HG03039 (cell line): Measurements from ENCODE around the gene PNMA8C.

Experiments
- ATAC-seq: cut with Tn5 transposase; IDR thresholded peaks from one replicate; pipeline ENCODE4 v1.9.1; 2021; ENCODE audit warnings: mild to moderate bottlenecking, moderate library complexity; ENCODE audit not compliant: unreplicated experiment

The PNMA8C gene

DNA sequence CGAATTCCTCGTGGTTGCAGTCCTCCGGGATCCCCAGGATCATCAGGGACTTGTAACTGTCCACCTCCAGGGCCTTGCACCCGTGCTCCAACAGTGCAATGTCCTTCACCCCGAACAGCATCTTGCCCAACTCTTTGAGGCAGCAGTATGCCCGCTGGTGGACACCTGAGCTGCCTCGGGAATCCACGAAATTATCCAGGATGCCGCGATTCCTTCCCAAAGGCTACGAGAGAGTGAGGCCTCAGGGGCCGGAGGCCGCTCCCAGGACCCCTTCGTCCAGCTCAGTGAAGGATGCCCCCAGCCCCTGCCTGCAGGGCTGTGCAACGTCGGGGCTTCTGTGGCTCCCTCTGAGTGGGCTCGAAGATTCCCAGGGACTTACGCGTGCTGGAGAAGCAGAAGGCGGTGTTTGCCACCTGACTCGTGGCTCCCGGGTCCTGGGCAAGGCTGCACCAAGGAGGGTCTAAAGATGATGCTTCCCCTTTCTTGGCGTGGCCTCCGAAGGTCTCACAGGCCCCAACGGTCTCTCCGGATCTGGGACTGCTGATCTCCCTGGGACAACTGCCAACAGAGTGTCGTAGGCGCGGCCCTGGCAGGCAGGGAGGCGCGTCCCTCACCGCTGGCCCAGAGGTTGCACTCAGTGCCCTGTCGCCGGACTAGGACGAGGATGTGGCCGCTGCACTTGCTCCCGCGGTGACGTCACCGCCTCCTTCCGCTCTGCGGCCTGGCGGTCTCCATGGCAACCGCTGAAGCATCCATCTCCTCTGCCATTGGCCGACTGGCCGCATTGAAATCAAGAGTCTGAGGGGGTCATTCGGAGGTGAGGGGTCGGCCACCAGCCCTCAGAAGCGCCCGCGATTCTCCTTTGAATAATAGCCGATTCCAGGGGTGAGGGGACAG, at the start of gene PNMA8C:
Gene PNMA8C, minus strand, starts transcription at position 698 of the 897 bp plus-strand sequence. Its CDS starts 577 bp downstream, at position 121.
- no peak for ATAC-seq

DNA sequence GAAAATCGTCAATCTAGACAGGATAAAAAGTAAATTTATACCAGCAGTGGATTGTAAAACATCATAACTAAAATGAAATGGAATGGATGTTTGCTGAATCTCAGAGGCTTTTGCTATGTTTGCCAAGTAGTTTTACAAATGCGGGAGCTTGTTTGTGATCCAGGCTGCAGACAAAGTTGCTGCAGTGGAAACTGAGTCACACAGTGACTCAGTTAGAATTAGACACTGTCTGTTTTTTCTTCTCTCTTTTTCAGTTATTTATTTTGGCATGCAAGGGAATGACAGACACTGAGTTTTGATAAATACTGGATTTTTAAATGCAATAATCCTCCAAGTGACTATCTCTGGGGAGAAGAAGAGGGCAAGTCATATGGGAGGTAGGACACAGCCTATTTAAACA, 47.2 kb upstream of the PNMA8C start:
- no peak for ATAC-seq

- no peak for ATAC-seq
These were observed 45.5 kb upstream of the PNMA8C start for GRCh38 chr19:46474211-46474610.

DNA sequence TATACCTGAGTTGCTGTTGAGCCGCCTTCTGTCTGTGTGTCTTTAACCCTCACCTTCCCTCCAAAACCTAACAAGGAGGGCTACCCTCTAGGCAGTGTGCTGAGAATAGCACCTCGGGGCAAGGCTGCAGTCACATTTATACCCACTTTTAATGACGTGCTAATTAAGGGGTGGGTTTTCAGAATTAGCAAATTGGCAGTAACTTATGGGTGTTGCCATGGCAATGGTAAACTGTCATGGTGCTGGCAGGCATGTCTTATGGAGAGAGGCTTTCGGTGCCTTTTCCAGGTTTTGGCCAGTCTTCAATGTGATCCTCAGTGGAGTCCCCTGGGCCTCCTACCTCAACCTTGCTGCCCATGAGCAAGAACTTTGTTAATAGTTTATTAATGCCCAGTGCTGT, 43.9 kb upstream of the PNMA8C start:
- no peak for ATAC-seq

GRCh38 chr19:46471811-46472543, 43.2 kb upstream of the PNMA8C start:
- ATAC-seq = no peak

- no peak for ATAC-seq
These were observed 42.5 kb upstream of the PNMA8C start, which contains the start of gene PNMA8A for GRCh38 chr19:46471116-46471733. Gene PNMA8A, minus strand, starts transcription at chr19:46471563. Its CDS starts 528 bp downstream, at chr19:46471035.

DNA sequence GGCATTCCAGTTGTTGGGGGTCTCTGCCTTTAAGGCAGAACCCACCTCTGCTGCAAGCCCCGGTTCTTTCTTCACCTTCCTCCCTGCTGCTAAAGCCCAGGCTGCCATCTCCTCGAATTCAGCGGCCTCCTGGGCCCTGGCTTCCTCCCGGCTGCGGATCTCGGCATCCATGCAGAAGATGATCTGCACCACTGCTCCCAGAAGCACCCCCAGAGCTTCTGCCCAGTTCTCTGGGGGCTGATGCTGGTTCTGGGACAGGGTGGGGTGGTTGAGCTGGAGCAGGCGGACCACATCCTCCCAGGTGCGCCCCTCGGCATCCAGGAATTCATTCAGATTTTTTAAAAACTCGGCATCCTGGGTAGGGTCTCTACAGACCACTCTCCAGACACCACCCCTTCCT, 41.6 kb upstream of the PNMA8C start:
- ATAC-seq = no peak

DNA sequence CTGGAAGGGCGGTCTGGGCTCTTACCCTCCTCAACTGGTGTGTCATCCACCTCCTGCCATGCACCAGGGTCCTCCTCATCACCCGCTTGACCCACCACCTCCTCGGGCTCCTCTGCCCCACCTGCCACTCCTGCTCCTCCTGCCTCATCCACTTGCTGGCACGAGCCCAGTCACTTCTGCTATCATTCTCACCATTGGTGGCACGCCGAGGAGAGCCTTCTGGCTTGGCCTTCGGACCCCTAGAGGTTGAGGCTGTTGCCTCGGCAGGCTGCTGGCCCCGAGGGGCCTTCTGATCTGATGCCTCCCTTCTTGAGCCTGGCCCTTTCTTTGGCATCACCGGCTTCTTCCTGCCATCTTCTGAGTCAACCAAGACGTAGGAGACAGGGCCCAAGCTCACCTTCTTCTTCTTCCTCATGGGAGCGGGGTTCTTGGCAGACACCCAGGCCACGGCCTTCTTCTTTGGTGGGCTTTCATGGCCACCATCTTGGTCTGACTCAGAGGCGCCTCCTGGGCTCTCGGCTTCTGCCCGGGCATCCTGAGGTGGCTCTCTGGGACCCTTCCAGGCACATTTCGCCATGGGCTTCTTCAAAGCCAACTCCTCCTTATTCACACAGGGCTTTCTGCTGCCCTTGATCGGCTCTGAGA, 40.9 kb upstream of the PNMA8C start:
- ATAC-seq = no peak

- no peak for ATAC-seq
These were observed 37.9 kb upstream of the PNMA8C start for GRCh38 chr19:46466536-46467196.

DNA sequence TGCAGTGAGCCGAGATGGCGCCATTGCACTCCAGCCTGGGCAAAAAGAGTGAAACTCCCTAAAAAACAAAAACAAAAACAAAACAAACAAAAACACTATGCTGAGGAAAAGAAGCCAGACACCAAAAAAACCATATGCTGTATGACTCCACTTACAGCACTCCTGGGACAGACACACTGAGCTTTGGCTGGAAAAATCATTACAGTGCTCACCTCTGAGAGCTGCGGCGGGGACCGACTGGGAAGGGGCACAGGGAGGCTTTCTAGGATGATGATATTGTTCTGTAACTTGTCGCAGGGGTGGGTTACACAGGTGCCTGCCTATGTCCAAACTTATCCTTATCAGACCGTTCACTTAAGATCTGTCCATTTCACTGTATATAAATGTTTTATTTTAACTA, 34.8 kb upstream of the PNMA8C start:
- ATAC-seq = no peak

DNA sequence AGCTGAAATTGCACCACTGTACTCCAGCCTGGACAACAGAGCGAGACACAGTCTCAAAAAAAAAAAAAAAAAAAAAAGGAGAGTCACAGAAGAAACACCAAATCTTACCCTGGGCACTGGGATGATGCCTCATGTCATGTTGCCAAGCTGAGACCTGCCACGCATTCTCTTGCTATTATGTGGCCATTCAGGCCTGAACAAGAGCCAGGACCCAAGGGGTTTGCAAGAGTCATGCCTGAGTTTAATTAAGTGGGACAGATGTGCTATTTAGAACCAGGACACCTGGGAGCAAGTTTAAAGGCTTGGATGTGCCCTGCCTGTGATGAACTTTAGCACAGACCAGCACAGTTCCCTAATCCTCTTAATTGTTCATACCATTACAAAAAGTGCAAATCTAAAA, 32.8 kb upstream of the PNMA8C start:
- no peak for ATAC-seq

DNA sequence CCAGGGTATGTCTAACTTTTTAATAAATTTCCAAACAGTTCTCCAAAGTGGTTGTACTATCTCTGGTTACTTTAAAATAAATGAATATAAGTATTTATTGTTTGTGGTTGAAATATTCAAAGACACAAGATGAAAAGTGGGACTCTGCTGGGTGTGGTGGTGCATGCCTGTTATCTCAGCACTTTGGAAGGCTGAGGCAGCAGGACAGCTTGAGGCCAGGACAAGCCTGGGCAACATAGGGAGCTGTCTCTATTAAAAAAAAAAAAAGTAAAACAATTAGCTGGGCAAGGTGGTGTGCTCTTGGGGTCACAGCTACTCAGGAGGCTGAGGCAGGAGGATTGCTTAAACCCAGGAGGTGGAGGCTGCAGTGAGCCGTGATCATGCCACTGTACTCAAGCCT, 32.2 kb upstream of the PNMA8C start:
- ATAC-seq = no peak

DNA sequence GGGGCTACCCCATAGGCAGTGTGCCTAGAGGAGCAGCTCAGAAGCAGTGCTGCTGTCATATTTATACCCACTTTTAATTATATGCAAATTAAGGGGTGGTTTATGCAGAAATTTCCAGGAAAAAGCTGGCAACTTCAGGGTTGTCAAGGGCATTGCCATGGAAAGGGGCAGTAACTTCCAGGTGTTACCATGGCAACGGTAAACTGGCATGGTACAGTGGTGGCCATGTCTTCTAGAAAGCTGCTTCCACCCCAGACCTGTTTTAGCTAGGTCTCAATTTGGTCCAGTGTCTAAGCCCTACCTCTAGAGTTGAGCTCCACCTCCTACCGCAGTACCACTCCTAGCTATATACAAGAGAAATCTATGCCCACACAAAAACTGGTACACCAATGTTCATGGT, 31.3 kb upstream of the PNMA8C start:
- ATAC-seq = no peak

GRCh38 chr19:46456930-46457329, 28.2 kb upstream of the PNMA8C start:
- ATAC-seq = no peak

DNA sequence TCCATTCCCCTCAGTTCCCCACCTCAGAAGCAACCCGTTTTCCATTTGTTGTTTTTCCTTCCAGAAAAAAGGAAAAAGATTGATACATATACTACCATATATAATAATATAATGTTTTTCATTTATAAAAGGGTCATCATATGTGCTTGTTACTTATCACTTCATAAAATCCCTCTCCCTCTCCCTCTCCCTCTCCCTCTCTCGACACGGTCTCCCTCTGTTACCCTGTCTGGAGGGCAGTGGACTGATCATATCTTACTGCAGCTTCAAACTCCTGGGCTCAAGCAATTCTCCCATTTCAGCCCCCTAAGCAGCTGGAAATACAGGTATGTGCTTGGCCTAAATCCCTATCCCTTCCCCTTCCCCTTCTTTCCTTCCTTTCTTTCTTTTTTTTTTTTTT, 25.5 kb upstream of the PNMA8C start:
- ATAC-seq = no peak

DNA sequence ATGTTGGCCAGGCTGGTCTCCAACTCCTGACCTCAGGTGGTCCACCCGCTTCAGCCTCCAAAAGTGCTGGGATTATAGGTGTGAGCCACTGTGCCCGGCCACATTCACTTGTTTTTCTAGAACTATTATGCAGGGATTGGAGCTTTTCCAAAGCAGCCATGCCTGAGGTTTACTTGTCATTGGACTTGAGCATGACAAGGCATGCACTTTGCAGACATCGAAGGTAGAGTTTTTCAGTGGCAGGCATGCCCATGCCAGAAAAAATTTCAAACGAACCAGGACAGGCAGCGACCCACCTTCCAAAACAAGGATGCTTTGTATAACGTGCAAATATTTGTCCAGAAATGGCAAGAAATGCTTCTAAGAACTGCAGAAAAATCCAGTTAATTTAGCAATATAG, 24.9 kb upstream of the PNMA8C start:
- ATAC-seq = no peak

DNA sequence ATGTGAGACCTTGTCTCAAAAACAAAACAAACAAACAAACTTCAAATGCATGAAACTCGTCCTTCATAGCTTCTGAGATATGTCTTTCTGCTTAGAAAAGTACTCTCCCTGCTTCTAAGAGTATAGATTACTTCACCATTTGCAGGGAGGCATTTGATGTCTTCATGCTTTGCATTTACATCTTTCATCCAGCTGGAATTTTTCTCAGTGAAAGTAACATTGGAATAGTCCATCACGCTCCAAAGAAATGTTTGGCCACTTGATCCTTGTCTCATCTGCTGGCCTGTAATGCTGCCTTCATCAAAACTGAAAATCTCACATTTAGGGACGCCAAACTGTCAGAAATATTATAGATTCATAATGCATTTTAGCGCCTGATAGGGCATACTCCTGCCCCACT, 23.4 kb upstream of the PNMA8C start:
- ATAC-seq = no peak

DNA sequence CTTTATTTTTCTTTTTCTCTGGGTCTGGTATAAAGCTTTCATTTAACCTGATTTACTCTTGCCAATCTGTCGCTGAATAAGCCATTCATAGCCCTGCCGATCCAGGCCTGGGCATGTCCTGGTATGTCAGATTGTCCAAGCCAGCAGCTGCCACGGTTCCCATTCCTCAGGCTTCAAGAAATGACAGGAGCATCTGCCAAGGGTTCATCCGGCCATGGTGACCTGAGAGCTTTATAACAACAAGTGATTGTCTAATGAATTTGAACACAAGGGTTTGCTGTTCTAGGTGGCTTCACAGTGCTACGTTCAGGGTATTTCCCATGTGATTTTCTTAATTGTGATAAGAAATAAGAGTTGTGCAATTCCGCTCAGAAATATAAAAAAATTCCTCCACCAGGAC, 22.6 kb upstream of the PNMA8C start:
- ATAC-seq = no peak

DNA sequence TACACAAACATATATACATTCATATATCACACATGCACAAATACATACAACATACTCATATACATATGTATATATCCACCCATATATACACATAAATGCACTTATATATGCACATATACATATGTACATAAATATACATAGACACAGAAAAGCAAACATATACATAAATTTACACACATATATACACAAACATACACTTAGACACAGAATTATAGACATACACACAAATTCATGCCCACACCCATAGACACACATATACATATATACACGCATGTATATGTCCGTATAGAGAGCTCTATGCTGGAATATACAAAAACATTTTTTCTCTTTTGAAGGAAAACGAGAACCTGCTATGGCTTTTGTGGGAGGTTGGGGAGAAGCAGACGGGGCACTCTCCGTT, 22.0 kb upstream of the PNMA8C start:
- no peak for ATAC-seq

DNA sequence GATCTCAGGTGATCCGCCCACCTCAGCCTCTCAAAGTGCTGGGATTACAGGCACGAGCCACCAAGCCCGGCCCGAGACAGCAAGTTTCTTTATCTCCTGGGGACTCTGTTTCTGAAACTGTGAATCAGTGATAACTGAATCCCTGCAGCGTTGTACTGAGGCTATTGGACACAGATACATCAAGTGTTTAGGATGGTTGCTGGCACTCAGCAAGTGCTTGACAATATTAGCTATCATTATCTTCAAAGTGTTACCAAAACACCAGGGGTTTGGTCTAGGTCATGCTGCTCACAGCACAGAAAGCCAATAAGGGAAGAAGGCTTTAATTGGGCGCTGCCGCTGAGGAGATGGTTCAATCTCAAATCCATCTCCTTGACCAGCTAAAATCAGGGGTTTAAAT, 20.5 kb upstream of the PNMA8C start:
- no peak for ATAC-seq

GRCh38 chr19:46448601-46449000, 19.9 kb upstream of the PNMA8C start:
- ATAC-seq = no peak
